PC-3 (cell line): Measurements from ENCODE around the gene CLDN18.

ENCODE experiments used
- CTCF ChIP-seq: fragments of 300-600 bp; sonication (generic); conservative IDR thresholded peaks from 2 replicates; pipeline ENCODE4 v1.5.1; 2017; ENCODE audit warnings: antibody characterized with exemption, low read depth, mild to moderate bottlenecking, low read length
- EZH2 ChIP-seq: fragments of 300-600 bp; sonication (generic); IDR thresholded peaks from one replicate; pipeline ENCODE4 v1.6.1; 2017; ENCODE audit warnings: antibody characterized with exemption, mild to moderate bottlenecking, low read length; ENCODE audit not compliant: unreplicated experiment
- EZH2phosphoT487 ChIP-seq: fragments of 300-600 bp; sonication (generic); IDR thresholded peaks from 2 replicates; pipeline ENCODE4 v1.6.1; 2018; ENCODE audit warnings: mild to moderate bottlenecking, antibody characterized with exemption, low read length, borderline replicate concordance

- no peak for TF ChIP-seq CTCF
- TF ChIP-seq EZH2: no peak
- no peak for TF ChIP-seq EZH2phosphoT487
These were observed 37.7 kb downstream of the CLDN18 start for GRCh38 chr3:138047596-138048158.
